Measurements from ENCODE around the gene ZBTB48.

DNA sequence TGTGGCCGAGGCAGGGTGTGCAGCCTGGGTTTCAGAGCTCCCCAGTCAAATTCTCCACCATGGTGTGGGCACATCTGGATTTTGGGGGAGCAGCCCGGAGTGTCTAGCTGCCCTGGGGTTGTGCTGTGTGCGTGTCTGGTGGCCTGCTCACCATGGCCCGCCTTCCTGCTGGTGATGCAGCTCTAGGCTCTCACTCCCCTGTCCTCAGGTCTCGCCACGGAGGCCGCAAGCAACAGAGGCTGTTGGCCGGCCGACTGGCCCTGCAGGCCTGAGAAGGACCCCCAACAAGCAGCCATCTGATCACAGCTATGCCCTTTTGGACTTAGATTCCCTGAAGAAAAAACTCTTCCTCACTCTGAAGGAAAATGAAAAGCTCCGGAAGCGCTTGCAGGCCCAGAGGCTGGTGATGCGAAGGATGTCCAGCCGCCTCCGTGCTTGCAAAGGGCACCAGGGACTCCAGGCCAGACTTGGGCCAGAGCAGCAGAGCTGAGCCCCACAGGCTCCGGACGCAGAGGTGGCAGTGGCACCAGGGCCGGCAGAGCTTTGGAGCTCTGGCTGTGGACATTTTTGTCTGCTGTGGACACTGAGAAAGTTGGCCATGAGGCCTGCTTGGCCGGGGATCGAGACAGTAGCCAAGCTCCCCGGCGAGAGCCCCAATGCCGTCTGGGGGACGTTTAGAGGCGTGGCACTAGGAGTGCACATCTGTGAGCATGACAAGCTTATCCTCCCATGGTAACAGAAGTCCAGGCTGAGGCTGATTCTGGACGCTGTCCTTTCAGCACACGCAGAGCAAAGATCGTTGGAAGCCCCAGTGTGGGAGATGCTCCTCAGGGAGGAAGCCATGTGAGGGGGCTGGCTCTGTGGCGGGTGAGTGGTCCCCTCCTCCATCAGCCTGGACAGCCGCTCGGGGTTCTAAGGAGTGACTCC lies 53.1 kb downstream of the ZBTB48 start:
- TF ChIP-seq EZH2phosphoT487 (conservative IDR thresholded peaks at IDR 0.05; ENCODE audit: low read length): no peak
- TF ChIP-seq CTCF (IDR thresholded peaks at IDR 0.05; ENCODE audit: insufficient read depth, low read length, poor library complexity, severe bottlenecking): no peak

Measured in SU-DHL-6 (cell line).